Keratinocyte (primary cell): ENCODE data around the gene ATOH1. TPM values are rescaled to one million over a fixed set of nuclear protein-coding genes. Genes with fewer than 3 reads are reported as not detected.

Source experiments
- DNase-seq: peaks from one replicate; pipeline ENCODE4 v3.0.0-alpha.2; 2011; ENCODE audit warnings: low read depth, missing footprints, low spot score
- FAIRE-seq: peaks from 2 replicates; lab custom pipeline; 2011; peaks lifted over from hg19 to GRCh38; lab: Jason Lieb, UNC
- H2AFZ ChIP-seq: 2 replicates; pipeline ENCODE4 v1.6.0; 2012; ENCODE audit warnings: low read length, control low read depth, inconsistent platforms; ENCODE audit not compliant: control insufficient read depth
- H3K27ac ChIP-seq: 2 replicates; pipeline ENCODE4 v1.5.1; 2011; ENCODE audit warnings: low read length; ENCODE audit not compliant: control insufficient read depth, insufficient read depth
- H3K27me3 ChIP-seq: 3 replicates; pipeline ENCODE4 v1.6.0; 2011; ENCODE audit warnings: low read length; ENCODE audit not compliant: control insufficient read depth, insufficient read depth; ENCODE audit errors: extremely low read depth
- H3K36me3 ChIP-seq, 2 experiments: 2 replicates in 1 of 2; 3 replicates in 1 of 2; pipeline ENCODE4 v1.5.1; 2011; ENCODE audit warnings: low read length in 2 of 2, mild to moderate bottlenecking in 1 of 2; ENCODE audit not compliant: control insufficient read depth in 2 of 2, insufficient read depth in 2 of 2; ENCODE audit errors: extremely low read depth in 1 of 2
- H3K4me1 ChIP-seq: 3 replicates; pipeline ENCODE4 v1.5.1; 2011; ENCODE audit warnings: low read length; ENCODE audit not compliant: control insufficient read depth, insufficient read depth; ENCODE audit errors: extremely low read depth
- H3K4me2 ChIP-seq: 3 replicates; pipeline ENCODE4 v1.6.0; 2011; ENCODE audit warnings: low read depth, low read length; ENCODE audit not compliant: control insufficient read depth, insufficient read depth; ENCODE audit errors: extremely low read depth
- H3K4me3 ChIP-seq, 3 experiments: fragments of 200-600 bp in 1 of 3; sonication (generic) in 1 of 3; 2 replicates in 2 of 3; 3 replicates in 1 of 3; pipeline ENCODE4 v1.5.1; 2011 to 2016; ENCODE audit warnings: low read length in 3 of 3, mild to moderate bottlenecking in 3 of 3, control low read depth in 2 of 3, inconsistent platforms in 1 of 3, low read depth in 1 of 3, mixed read lengths in 1 of 3, mixed run types in 1 of 3, moderate library complexity in 1 of 3; ENCODE audit not compliant: control insufficient read depth in 2 of 3, insufficient read depth in 2 of 3; ENCODE audit errors: extremely low read depth in 1 of 3
- H3K79me2 ChIP-seq: 2 replicates; pipeline ENCODE4 v1.6.0; 2012; ENCODE audit warnings: low read length; ENCODE audit not compliant: control insufficient read depth, insufficient read depth
- H3K9ac ChIP-seq: 3 replicates; pipeline ENCODE4 v1.6.0; 2011; ENCODE audit warnings: low read length; ENCODE audit not compliant: control insufficient read depth, insufficient read depth; ENCODE audit errors: extremely low read depth
- H3K9me1 ChIP-seq: 3 replicates; pipeline ENCODE4 v1.6.0; 2011; ENCODE audit warnings: low read length; ENCODE audit not compliant: control insufficient read depth, insufficient read depth; ENCODE audit errors: extremely low read depth
- H3K9me3 ChIP-seq: 2 replicates; pipeline ENCODE4 v1.5.1; 2012; ENCODE audit warnings: low read depth, low read length; ENCODE audit not compliant: control insufficient read depth
- H4K20me1 ChIP-seq: 3 replicates; pipeline ENCODE4 v1.6.0; 2011; ENCODE audit warnings: low read length; ENCODE audit not compliant: control insufficient read depth, insufficient read depth; ENCODE audit errors: extremely low read depth
- CTCF ChIP-seq, 3 experiments: IDR thresholded peaks in 1 of 3; conservative IDR thresholded peaks in 1 of 3; optimal IDR thresholded peaks in 1 of 3; 2 replicates in 2 of 3; 3 replicates in 1 of 3; pipeline versions ENCODE3 to v1.5.1; 2011; ENCODE audit warnings: low read length in 3 of 3, mild to moderate bottlenecking in 3 of 3, moderate library complexity in 2 of 3, control low read depth in 1 of 3, inconsistent platforms in 1 of 3; ENCODE audit not compliant: insufficient read depth in 2 of 3; ENCODE audit errors: extremely low read depth in 1 of 3
- EZH2 ChIP-seq: IDR thresholded peaks from one replicate; pipeline ENCODE4 v1.6.1; 2012; ENCODE audit warnings: inconsistent platforms, mild to moderate bottlenecking, low read length, moderate library complexity
- dilution Hi-C: fragments of 300-500 bp; cut with MboI; formaldehyde crosslinking; loops from one replicate; pipeline ENCODE4 v1.7.0; 2020; ENCODE audit warnings: low sequenced_read_pairs; ENCODE audit not compliant: extremely low pct_ligation_motif_present
- polyA plus RNA-seq, 5 experiments: library from polyadenylated mRNA; depleted of rRNA in 3 of 5; stranded (reverse) in 3 of 5; stranded (forward) in 1 of 5; unstranded in 1 of 5; fragments of >200 nt; gene quantifications; 1 replicate in 1 of 5; 2 replicates in 3 of 5; 3 replicates in 1 of 5; pipeline versions ENCODE4 v1.2.1 to v1.2.3, GENCODE V29; 2011 to 2012; ENCODE audit warnings: missing spikeins in 2 of 5, low read depth in 1 of 5, low replicate concordance in 1 of 5

Gene ATOH1
- polyA plus RNA-seq, 1 donor (not counting 4 experiments of a cell fraction or from before 2014, with no cell fraction given), result not detected

- Histone ChIP-seq H3K4me3 (no peak overlapping the region), H3K9me3 (no peaks in the 10 kb centered on the region), H3K27ac (no peak overlapping the region), H3K36me3 (no peaks in the 10 kb centered on the region), H3K9me1 (no peaks in the 10 kb centered on the region), H3K79me2 (no peaks in the 10 kb centered on the region), H3K9ac (no peak overlapping the region), H4K20me1 (no peaks in the 10 kb centered on the region), H3K27me3 (no peaks in the 10 kb centered on the region), H3K4me2 (no peak overlapping the region), H3K4me1 (no peaks in the 10 kb centered on the region), H2AFZ (no peak overlapping the region)
- no peak for FAIRE-seq
- TF ChIP-seq CTCF (optimal IDR thresholded peaks at IDR 0.05 in 1 of 3, IDR thresholded peaks at IDR 0.05 in 1 of 3, conservative IDR thresholded peaks at IDR 0.05 in 1 of 3; ENCODE audit: extremely low read depth in 1 of 3, insufficient read depth in 2 of 3, low read length in 3 of 3) (no peak), EZH2 (no peak)
- no peak for DNase-seq
- dilution Hi-C loops, result no loop called here
These were observed 24.1 kb downstream of the ATOH1 start for GRCh38 chr4:93852680-93853079.

DNA sequence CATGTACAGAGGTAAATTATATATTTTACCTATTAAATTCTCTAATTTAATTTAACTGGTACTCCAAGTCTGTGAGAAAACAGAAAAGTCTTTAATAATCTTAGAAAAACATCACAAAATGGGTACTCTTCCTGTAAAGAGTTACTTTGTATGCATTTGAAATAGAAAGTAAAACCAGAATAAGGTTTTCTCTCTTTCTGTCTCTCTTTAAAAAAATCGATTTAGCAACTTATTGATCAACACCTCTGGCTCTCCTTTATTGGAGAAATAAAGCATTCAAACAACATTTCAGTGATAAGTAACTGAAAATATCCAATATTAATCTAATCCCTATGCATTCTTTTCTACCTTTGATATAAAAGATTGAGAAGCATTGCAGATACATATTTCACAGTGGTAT is 27.4 kb downstream of the ATOH1 start:
- H3K9me3 ChIP-seq, result no peaks in the 10 kb centered on the region
- no peak overlapping the region for H3K4me2 ChIP-seq
- no peaks in the 10 kb centered on the region for H4K20me1 ChIP-seq
- FAIRE-seq, result no peak
- TF ChIP-seq EZH2 (no peak), CTCF (optimal IDR thresholded peaks at IDR 0.05 in 1 of 3, IDR thresholded peaks at IDR 0.05 in 1 of 3, conservative IDR thresholded peaks at IDR 0.05 in 1 of 3; ENCODE audit: extremely low read depth in 1 of 3, insufficient read depth in 2 of 3, low read length in 3 of 3) (no peak)
- H3K4me3 ChIP-seq, result no peak overlapping the region
- H3K36me3 ChIP-seq, result no peaks in the 10 kb centered on the region
- H3K9me1 ChIP-seq, result no peaks in the 10 kb centered on the region
- H2AFZ ChIP-seq, result no peak overlapping the region
- no peak overlapping the region for H3K9ac ChIP-seq
- DNase-seq, result no peak
- H3K4me1 ChIP-seq, result no peaks in the 10 kb centered on the region
- no peak overlapping the region for H3K27ac ChIP-seq
- no peaks in the 10 kb centered on the region for H3K79me2 ChIP-seq
- no peaks in the 10 kb centered on the region for H3K27me3 ChIP-seq
- dilution Hi-C loops, result no loop called here
